ENCODE results near the gene CEP104. TPM values are rescaled to one million over a fixed set of nuclear protein-coding genes. Genes with fewer than 3 reads are reported as not detected.

Gene CEP104
- total RNA-seq, 4 donors from 2014 or later: 16.1 to 56.7 (median 39.6) TPM

DNA sequence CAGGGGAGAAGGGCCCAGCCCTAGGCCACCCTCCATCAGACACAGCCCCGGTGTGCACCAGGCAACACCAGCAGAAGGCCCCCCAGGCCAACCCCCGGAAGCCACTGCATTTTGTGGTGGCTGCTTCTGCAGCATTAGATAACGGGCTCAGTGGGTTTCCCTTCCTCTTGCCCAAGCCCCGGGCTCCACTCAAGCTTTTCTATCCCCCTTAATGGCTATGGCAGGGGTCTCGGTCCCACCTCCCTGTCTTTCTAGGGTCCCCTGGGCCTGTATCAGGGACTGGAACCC lies 24.1 kb upstream of the CEP104 start:
- no peak overlapping the region for H3K27ac ChIP-seq
- peaks cover 61% of the 10 kb centered on the region for H3K36me3 ChIP-seq
- H3K27me3 ChIP-seq: no peaks in the 10 kb centered on the region
- H3K9me3 ChIP-seq: no peaks in the 10 kb centered on the region
- WGBS: 94% methylated on average over 5 of the region's 5 CpGs
- no peak for TF ChIP-seq POLR2AphosphoS5 (IDR thresholded peaks at IDR 0.05)
- TF ChIP-seq POLR2A (IDR thresholded peaks at IDR 0.05): no peak
- DNase-seq (ENCODE audit: low spot score in 2 of 2): no peak
- no peak overlapping the region for H3K4me3 ChIP-seq
- H3K4me1 ChIP-seq: no peaks in the 10 kb centered on the region

DNA sequence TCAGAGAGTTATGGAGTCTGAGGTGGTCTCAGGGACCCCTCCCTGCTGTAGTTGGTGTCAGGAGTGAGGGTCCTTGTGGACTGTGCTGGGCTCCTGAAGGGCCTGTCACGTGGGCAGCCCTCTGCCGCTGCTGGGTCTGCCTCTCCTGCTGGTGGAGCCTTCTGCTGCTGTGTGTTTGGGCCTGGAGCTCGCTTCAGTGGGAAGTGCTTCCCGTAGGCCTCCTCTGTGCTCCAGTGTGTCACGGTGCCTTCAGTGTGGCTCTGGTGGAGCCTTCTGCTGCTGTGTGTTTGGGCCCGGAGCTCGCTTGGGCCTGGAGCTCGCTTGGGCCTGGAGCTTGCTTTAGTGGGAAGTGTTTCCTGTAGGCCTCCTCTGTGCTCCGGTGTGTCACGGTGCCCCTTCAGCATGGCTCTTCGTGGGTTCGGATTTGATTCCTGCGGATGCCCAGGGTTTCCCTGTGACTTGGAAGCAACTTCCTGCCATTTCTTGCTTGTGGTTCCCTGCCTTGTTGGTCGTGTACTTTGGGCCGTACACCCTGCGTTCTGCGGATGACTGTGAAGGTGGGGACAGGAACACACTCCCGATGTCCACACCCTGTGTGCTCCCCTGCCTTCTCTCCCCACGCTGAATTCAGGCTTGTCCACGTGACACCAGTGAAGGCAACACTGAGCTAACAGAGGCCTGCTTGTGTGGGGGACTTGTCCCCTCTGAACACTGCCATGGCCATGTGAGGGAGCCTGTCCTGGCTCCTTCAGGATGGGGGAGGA lies 23.6 kb upstream of the CEP104 start:
- H3K4me3 ChIP-seq: no peak overlapping the region
- peaks cover 61% of the 10 kb centered on the region for H3K36me3 ChIP-seq
- no peaks in the 10 kb centered on the region for H3K27me3 ChIP-seq
- H3K4me1 ChIP-seq: no peaks in the 10 kb centered on the region
- DNase-seq (ENCODE audit: low spot score in 2 of 2): no peak
- TF ChIP-seq CTCF (IDR thresholded peaks at IDR 0.05) (no peak), POLR2A (IDR thresholded peaks at IDR 0.05) (no peak)
- no peaks in the 10 kb centered on the region for H3K9me3 ChIP-seq
- H3K27ac ChIP-seq: no peak overlapping the region
- 98% methylated on average over 9 of the region's 20 CpGs for WGBS

DNA sequence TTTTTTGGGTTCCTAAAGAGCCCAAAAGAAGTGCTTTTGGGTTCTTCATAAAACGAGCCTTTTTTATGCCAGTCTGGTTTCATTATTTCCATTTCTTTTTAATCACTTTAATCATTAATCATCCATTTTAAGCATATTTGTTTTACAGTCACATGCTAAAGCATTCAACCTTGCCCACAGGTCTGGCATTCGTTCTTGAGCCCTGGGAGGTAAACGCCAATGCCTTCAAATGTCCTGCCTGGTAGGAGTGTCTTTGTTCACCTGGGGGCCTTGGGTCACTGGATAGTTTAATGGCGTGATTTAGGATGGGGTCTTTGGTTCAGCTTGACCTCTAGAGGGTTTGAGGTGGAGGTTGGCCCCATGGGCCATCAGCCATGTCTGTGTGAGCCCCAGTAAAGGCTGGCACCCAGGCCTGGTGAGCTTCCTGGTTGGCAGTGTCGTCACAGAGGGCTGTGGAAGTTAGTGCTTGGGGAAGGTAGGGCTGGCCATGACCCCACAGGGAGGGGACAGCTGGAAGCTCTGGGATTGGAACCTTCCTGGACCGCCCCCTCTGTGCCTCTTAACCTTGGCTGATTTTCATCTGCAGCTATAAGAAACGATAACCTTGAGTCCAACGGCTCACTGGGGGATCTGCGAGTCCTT lies 22.9 kb upstream of the CEP104 start:
- Histone ChIP-seq H3K27me3 (no peaks in the 10 kb centered on the region), H3K9me3 (no peaks in the 10 kb centered on the region), H3K4me1 (no peaks in the 10 kb centered on the region), H3K4me3 (no peak overlapping the region), H3K36me3 (peaks cover 65% of the 10 kb centered on the region), H3K27ac (no peak overlapping the region)
- 88% methylated on average over 9 of the region's 9 CpGs for WGBS
- TF ChIP-seq POLR2AphosphoS5 (IDR thresholded peaks at IDR 0.05): no peak
- TF ChIP-seq CTCF (IDR thresholded peaks at IDR 0.05): no peak
- TF ChIP-seq EP300 (IDR thresholded peaks at IDR 0.05): no peak
- TF ChIP-seq POLR2A (IDR thresholded peaks at IDR 0.05): no peak
- no peak for DNase-seq (ENCODE audit: low spot score in 2 of 2)

DNA sequence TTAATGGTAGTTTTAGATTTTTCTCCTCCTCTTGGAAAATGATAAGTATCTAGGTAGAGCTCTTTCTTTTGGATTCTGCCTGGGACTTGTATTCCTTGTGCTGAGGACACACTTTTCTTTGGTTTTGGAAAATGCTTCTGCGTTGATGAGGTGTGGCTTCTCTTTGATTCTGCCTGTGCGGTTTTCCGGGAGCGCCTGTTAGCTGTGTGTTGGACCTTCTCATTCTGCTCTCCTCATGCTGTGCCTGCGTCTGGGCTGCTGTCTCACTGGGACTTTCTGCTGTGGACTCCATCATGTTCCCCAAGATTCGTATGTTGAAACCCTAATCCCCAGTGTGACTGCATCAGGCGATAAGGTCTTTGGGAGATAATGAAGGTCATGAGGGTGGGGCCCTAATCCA lies 22.1 kb upstream of the CEP104 start:
- Histone ChIP-seq H3K27ac (no peak overlapping the region), H3K36me3 (peaks cover 67% of the 10 kb centered on the region), H3K9me3 (no peaks in the 10 kb centered on the region), H3K4me1 (no peaks in the 10 kb centered on the region), H3K27me3 (no peaks in the 10 kb centered on the region), H3K4me3 (no peak overlapping the region)
- no peak for TF ChIP-seq CTCF (IDR thresholded peaks at IDR 0.05)
- no peak for TF ChIP-seq POLR2AphosphoS5 (IDR thresholded peaks at IDR 0.05)
- no peak for TF ChIP-seq EP300 (IDR thresholded peaks at IDR 0.05)
- WGBS: 98% methylated on average over 7 of the region's 7 CpGs
- no peak for DNase-seq (ENCODE audit: low spot score in 2 of 2)

- no peak for TF ChIP-seq EP300 (IDR thresholded peaks at IDR 0.05)
- no peak for TF ChIP-seq POLR2AphosphoS5 (IDR thresholded peaks at IDR 0.05)
- no peak for TF ChIP-seq POLR2A (IDR thresholded peaks at IDR 0.05)
- WGBS: 84% methylated on average over 10 of the region's 16 CpGs
- no peak overlapping the region for H3K27ac ChIP-seq
- H3K36me3 ChIP-seq: peaks cover 79% of the 10 kb centered on the region
- H3K4me1 ChIP-seq: no peaks in the 10 kb centered on the region
- no peaks in the 10 kb centered on the region for H3K27me3 ChIP-seq
- DNase-seq (ENCODE audit: low spot score in 2 of 2): no peak
- no peak overlapping the region for H3K4me3 ChIP-seq
- H3K9me3 ChIP-seq: no peaks in the 10 kb centered on the region
Measured at GRCh38 chr1:3876716-3877115, 19.7 kb upstream of the CEP104 start.

- H3K4me1 ChIP-seq: no peaks in the 10 kb centered on the region
- 94% methylated on average over 23 of the region's 23 CpGs for WGBS
- no peak overlapping the region for H3K4me3 ChIP-seq
- H3K9me3 ChIP-seq: no peaks in the 10 kb centered on the region
- no peaks in the 10 kb centered on the region for H3K27me3 ChIP-seq
- DNase-seq (ENCODE audit: low spot score in 2 of 2): no peak
- no peak overlapping the region for H3K27ac ChIP-seq
- no peak for TF ChIP-seq EP300 (IDR thresholded peaks at IDR 0.05)
- TF ChIP-seq POLR2A (IDR thresholded peaks at IDR 0.05): no peak
- TF ChIP-seq CTCF (IDR thresholded peaks at IDR 0.05): no peak
- no peak for TF ChIP-seq POLR2AphosphoS5 (IDR thresholded peaks at IDR 0.05)
- peaks cover 83% of the 10 kb centered on the region for H3K36me3 ChIP-seq
Measured at GRCh38 chr1:3874736-3875135, 17.7 kb upstream of the CEP104 start.

All from suprapubic skin (tissue), 4 donors.